AG10803 (cell line): ENCODE measurements around the gene ADRB2.

Experiments
- DNase-seq: peaks from one replicate; pipeline ENCODE4 v3.0.0; 2010; ENCODE audit warnings: low read depth
- H3K4me3 ChIP-seq: 2 replicates; pipeline ENCODE4 v1.5.1; 2011; ENCODE audit warnings: mild to moderate bottlenecking, low read length, control low read depth
- CTCF ChIP-seq: conservative IDR thresholded peaks from 2 replicates; pipeline ENCODE4 v1.5.1; 2011; ENCODE audit warnings: mild to moderate bottlenecking, low read length, control low read depth, inconsistent platforms

Gene ADRB2

DNA sequence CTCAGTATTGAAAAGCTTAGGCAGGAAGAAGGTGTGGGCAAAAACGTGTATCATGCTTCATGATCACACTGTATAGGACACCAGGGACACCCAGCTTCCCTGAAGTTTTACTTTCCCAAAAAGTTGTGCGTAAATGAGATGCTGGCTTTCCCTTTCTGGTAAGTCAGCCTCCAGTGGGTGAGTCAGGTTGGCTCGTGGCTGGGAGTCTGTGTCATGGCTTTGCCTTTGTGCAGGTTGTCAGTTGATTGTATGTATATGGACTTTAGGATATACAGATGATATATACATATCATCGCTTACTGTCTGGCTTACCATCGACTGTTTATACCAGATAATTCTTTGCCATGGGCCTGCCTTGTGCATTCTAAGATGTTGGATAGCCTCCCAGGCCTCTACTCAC, 34.2 kb downstream of the ADRB2 start:
- no peak overlapping the region for H3K4me3 ChIP-seq
- no peak for TF ChIP-seq CTCF
- no peak for DNase-seq

GRCh38 chr5:148861088-148861487, 34.7 kb downstream of the ADRB2 start:
- DNase-seq: no peak
- TF ChIP-seq CTCF: no peak
- H3K4me3 ChIP-seq: no peak overlapping the region

- no peak overlapping the region for H3K4me3 ChIP-seq
- no peak for TF ChIP-seq CTCF
- no peak for DNase-seq
Observed at GRCh38 chr5:148861696-148862095, 35.3 kb downstream of the ADRB2 start.

- TF ChIP-seq CTCF: no peak
- peak; percentile 76 for DNase-seq
- no peak overlapping the region for H3K4me3 ChIP-seq
Observed at GRCh38 chr5:148864113-148864841, 37.9 kb downstream of the ADRB2 start.

DNA sequence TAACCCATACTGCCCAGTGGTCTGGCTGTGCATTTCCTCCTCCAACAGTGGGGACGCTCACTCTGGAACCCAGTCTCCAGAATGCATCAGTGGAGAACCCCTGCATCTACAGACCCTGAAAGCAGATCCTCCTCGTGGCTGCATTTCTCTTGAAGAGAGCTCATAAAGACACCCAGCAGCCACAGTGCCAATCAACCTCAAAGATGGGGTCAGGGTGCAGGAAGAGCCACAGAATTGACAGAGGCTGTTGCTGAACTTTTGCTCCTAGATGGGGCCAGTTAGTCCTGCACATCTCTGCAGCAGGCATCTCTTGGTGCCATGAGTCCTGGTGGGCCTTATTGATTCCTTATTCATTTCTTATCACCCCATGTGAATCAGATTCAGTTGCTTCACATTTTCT, 39.6 kb downstream of the ADRB2 start:
- no peak for DNase-seq
- TF ChIP-seq CTCF: no peak
- H3K4me3 ChIP-seq: no peak overlapping the region

DNA sequence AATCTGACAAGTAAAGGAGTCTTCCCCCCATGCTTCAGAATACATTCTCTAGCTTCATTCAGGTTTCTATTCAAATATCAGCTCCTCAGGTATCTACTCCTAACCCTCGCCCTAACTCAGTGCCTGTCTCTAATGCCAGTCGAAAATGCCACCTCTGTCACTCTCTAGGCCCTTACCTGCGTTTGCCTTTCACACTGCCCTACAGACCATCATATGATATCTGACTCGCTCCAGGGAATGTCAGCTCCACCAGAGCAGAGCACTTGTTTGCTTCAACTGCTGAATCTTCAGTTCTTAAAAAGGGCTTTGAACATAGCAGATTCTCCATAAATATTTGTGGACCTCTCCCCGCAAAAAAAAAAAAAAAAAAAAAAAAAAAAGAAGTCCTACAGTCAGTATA, 46.7 kb downstream of the ADRB2 start:
- H3K4me3 ChIP-seq: no peak overlapping the region
- no peak for TF ChIP-seq CTCF
- DNase-seq: no peak

GRCh38 chr5:148873690-148874485, 47.5 kb downstream of the ADRB2 start:
- DNase-seq: no peak
- no peak overlapping the region for H3K4me3 ChIP-seq
- TF ChIP-seq CTCF: no peak
